NCI-H1694 treated with DMSO at 0.1 percent for 48 hours (cell line): ENCODE results near the gene PPP1R14D.

Experiments
- DNase-seq: peaks from one replicate; lab custom pipeline; 2025; lab: John Stamatoyannopoulos, UW

Gene PPP1R14D

GRCh38 chr15:40852529-40852928 is 24.0 kb upstream of the PPP1R14D start:
- no peak for DNase-seq

- DNase-seq: no peak
These were observed 22.1 kb upstream of the PPP1R14D start for GRCh38 chr15:40850576-40851112.

- DNase-seq: no peak
These were observed 18.9 kb upstream of the PPP1R14D start for GRCh38 chr15:40847223-40847961.

GRCh38 chr15:40846841-40847222 is 18.3 kb upstream of the PPP1R14D start:
- no peak for DNase-seq

GRCh38 chr15:40845511-40846284 is 17.2 kb upstream of the PPP1R14D start:
- DNase-seq: no peak

GRCh38 chr15:40845036-40845435 is 16.5 kb upstream of the PPP1R14D start:
- no peak for DNase-seq

GRCh38 chr15:40844696-40845030 is 16.2 kb upstream of the PPP1R14D start:
- DNase-seq: no peak

GRCh38 chr15:40843885-40844695 is 15.6 kb upstream of the PPP1R14D start, which contains the start of gene SPINT1:
TSS of gene SPINT1 (plus strand) at chr15:40844048. CDS start at chr15:40844555, 507 bp downstream.
- no peak for DNase-seq

- DNase-seq: no peak
These were observed 14.9 kb upstream of the PPP1R14D start for GRCh38 chr15:40843261-40843884.

- DNase-seq: no peak
These were observed 13.2 kb upstream of the PPP1R14D start for GRCh38 chr15:40841741-40842140.

- DNase-seq: no peak
These were observed 10.2 kb upstream of the PPP1R14D start for GRCh38 chr15:40838756-40839155.

- no peak for DNase-seq
These were observed 7.5 kb upstream of the PPP1R14D start for GRCh38 chr15:40836020-40836419.

- DNase-seq: no peak
These were observed 4.4 kb upstream of the PPP1R14D start for GRCh38 chr15:40832903-40833302.

GRCh38 chr15:40831861-40832260 is 3.4 kb upstream of the PPP1R14D start:
- no peak for DNase-seq

GRCh38 chr15:40830884-40831283 is 2.4 kb upstream of the PPP1R14D start:
- no peak for DNase-seq

GRCh38 chr15:40829115-40829514 is 607 bp upstream of the PPP1R14D start:
- no peak for DNase-seq

- no peak for DNase-seq
These were observed 2.0 kb downstream of the PPP1R14D start for GRCh38 chr15:40826423-40827075.

GRCh38 chr15:40825661-40826422 is 2.7 kb downstream of the PPP1R14D start:
- DNase-seq: no peak

- no peak for DNase-seq
These were observed 4.8 kb downstream of the PPP1R14D start for GRCh38 chr15:40823572-40824343.

GRCh38 chr15:40821195-40821594 is 7.3 kb downstream of the PPP1R14D start:
- no peak for DNase-seq
